ENCODE measurements around the gene HFE.

GRCh38 chr6:26088344-26088743, 1.1 kb downstream of the HFE start:
- TF ChIP-seq TAF1 (IDR thresholded peaks at IDR 0.05; ENCODE audit: low read depth, low read length), result no peak
- no peak for TF ChIP-seq POLR2A (IDR thresholded peaks at IDR 0.05; ENCODE audit: low read depth, low read length)
- TF ChIP-seq POLR2AphosphoS5 (IDR thresholded peaks at IDR 0.05; ENCODE audit: low read depth, low read length), result no peak

Measured in GM12891 (cell line).